Mononuclear cell (primary cell): ENCODE data around the gene NHLRC4. TPM values are rescaled to one million over a fixed set of nuclear protein-coding genes. Genes with fewer than 3 reads are reported as not detected.

Experiments used
- H3K27me3 ChIP-seq: 2 replicates; pipeline ENCODE4 v1.6.0; 2011; ENCODE audit warnings: low read length, control low read depth; ENCODE audit not compliant: insufficient read depth
- H3K4me1 ChIP-seq: 2 replicates; pipeline ENCODE4 v1.5.1; 2011; ENCODE audit warnings: mild to moderate bottlenecking, low read length, control low read depth; ENCODE audit not compliant: insufficient read depth
- H3K4me3 ChIP-seq: 2 replicates; pipeline ENCODE4 v1.5.1; 2011; ENCODE audit warnings: mild to moderate bottlenecking, low read length, moderate library complexity
- H3K9me3 ChIP-seq: 2 replicates; pipeline ENCODE4 v1.5.1; 2011; ENCODE audit warnings: low read depth, mild to moderate bottlenecking, control low read depth, low read length
- total RNA-seq: library from RNA; depleted of rRNA; stranded (reverse); fragments of >200 nt; gene quantifications from one replicate; pipeline ENCODE4 v1.2.3, GENCODE V29; 2012

The NHLRC4 gene
- total RNA-seq, 1 donor, result 1.2 TPM

- H3K9me3 ChIP-seq, result no peaks in the 10 kb centered on the region
- H3K27me3 ChIP-seq, result no peaks in the 10 kb centered on the region
- H3K4me3 ChIP-seq, result no peak overlapping the region
- peaks cover 33% of the 10 kb centered on the region for H3K4me1 ChIP-seq
These were observed 2.0 kb upstream of the NHLRC4 start for GRCh38 chr16:564690-565418.

DNA sequence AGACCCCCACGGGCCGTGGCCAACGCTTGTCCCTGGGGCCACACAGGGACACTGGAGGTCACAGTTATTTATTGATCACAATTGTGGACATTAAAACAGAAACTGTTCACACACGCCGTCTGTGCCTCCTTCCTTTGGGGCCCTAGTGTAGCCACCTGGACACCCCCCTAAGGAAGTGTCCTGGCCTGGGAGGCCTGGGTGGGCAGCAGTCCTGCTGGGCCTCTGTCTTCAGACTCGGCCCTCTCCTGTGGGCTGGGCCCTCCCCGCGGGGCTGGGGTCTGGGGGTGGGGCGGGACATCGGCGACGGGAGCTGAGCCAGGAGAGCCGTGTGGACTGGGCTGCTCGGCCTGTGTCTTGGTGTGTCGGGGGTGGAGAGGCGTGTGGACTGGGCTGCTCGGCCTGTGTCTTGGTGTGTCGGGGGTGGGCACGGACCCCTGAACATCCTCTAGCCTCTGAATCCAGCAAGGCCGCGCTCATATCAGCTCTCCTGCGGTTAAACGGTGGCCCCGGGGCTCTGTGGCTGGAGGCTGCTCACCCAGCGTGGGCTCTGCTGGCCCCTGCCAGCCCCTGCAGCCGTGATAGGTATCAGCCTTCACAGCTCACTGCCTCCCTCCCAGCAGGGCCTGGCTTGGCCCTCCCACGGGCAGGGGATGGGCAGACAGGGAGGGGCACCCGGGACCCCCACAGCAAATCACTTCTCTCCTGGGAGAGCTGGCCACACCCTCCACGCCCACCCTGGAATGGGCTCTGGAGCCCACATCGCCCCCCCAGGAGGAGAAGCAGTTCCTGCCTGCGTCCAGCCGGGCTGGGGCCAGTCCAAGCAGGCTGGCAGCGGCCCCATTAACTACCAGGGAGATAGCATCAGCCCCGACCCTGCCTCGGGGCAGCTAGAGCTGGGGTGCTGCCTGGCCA, 1.1 kb upstream of the NHLRC4 start:
- Histone ChIP-seq H3K4me1 (peaks cover 38% of the 10 kb centered on the region), H3K4me3 (no peak overlapping the region), H3K27me3 (no peaks in the 10 kb centered on the region), H3K9me3 (no peaks in the 10 kb centered on the region)

- Histone ChIP-seq H3K4me3 (no peak overlapping the region), H3K27me3 (no peaks in the 10 kb centered on the region), H3K4me1 (peaks cover 44% of the 10 kb centered on the region), H3K9me3 (no peaks in the 10 kb centered on the region)
These were observed 810 bp downstream of the NHLRC4 start for GRCh38 chr16:567373-568256.

DNA sequence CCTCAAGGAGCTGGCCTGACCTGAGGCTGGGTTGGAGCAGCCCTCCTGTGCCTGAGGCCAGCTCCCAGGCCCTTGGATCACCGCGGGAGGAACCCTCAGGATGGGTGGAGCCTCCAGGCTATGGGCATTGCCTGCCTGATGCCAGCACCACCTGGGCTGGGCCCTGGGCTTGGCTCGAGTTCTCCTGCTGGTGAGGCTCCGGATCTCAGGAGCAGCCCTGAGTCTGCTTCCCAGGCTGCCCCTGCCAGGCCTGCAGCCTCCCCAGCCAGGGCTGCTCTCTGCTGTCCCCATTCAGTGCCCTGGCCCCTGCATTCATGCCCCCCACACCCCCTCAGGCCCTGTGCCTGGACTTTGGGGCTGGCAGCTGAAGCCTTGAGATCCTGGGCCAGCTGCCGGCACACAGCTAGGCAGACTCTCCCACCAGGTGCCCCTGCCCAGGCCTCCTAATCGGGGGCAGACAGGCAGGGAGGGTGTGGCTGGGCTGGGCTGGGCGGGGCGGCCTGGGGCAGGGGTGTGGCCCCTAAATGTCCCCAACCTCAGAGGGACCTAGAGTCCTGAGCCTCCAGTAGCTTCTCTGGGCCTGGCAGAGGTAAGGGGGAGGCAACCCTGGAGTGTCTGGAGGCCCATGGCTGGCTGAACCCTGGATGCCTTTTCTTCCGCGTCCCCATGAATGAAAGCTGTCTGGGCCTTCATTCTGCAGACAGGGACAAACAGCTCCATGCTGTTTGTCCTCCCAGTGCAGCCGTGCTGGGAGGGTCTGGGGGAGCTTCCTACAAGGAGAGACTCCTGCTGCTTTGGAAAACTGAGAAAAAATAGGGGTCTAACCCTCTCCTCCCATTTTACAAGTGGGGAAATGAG, 1.8 kb downstream of the NHLRC4 start:
- no peaks in the 10 kb centered on the region for H3K9me3 ChIP-seq
- H3K27me3 ChIP-seq, result no peaks in the 10 kb centered on the region
- H3K4me1 ChIP-seq, result peaks cover 44% of the 10 kb centered on the region
- H3K4me3 ChIP-seq, result no peak overlapping the region

- Histone ChIP-seq H3K27me3 (no peaks in the 10 kb centered on the region), H3K4me1 (peaks cover 44% of the 10 kb centered on the region), H3K9me3 (no peaks in the 10 kb centered on the region), H3K4me3 (peak within 1 kb of the TSS; percentile 66)
These were observed 2.8 kb downstream of the NHLRC4 start, which contains the start of gene PIGQ for GRCh38 chr16:569445-570254. Gene PIGQ, plus strand, starts transcription at chr16:569968. Its CDS starts 4,107 bp downstream, at chr16:574075.

GRCh38 chr16:572865-573650, 6.3 kb downstream of the NHLRC4 start:
- no peaks in the 10 kb centered on the region for H3K9me3 ChIP-seq
- H3K4me1 ChIP-seq, result peaks cover 24% of the 10 kb centered on the region
- H3K27me3 ChIP-seq, result no peaks in the 10 kb centered on the region
- no peak overlapping the region for H3K4me3 ChIP-seq

DNA sequence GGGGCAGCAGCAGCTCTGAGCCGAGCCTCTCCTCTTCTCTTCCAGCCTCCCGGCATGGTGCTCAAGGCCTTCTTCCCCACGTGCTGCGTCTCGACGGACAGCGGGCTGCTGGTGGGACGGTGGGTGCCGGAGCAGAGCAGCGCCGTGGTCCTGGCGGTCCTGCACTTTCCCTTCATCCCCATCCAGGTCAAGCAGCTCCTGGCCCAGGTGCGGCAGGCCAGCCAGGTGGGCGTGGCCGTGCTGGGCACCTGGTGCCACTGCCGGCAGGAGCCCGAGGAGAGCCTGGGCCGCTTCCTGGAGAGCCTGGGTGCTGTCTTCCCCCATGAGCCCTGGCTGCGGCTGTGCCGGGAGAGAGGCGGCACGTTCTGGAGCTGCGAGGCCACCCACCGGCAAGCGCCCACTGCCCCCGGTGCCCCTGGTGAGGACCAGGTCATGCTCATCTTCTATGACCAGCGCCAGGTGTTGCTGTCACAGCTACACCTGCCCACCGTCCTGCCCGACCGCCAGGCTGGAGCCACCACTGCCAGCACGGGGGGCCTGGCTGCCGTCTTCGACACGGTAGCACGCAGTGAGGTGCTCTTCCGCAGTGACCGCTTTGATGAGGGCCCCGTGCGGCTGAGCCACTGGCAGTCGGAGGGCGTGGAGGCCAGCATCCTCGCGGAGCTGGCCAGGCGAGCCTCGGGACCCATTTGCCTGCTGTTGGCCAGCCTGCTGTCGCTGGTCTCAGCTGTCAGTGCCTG, 7.4 kb downstream of the NHLRC4 start:
- no peaks in the 10 kb centered on the region for H3K9me3 ChIP-seq
- peaks cover 13% of the 10 kb centered on the region for H3K4me1 ChIP-seq
- H3K27me3 ChIP-seq, result no peaks in the 10 kb centered on the region
- H3K4me3 ChIP-seq, result no peak overlapping the region

DNA sequence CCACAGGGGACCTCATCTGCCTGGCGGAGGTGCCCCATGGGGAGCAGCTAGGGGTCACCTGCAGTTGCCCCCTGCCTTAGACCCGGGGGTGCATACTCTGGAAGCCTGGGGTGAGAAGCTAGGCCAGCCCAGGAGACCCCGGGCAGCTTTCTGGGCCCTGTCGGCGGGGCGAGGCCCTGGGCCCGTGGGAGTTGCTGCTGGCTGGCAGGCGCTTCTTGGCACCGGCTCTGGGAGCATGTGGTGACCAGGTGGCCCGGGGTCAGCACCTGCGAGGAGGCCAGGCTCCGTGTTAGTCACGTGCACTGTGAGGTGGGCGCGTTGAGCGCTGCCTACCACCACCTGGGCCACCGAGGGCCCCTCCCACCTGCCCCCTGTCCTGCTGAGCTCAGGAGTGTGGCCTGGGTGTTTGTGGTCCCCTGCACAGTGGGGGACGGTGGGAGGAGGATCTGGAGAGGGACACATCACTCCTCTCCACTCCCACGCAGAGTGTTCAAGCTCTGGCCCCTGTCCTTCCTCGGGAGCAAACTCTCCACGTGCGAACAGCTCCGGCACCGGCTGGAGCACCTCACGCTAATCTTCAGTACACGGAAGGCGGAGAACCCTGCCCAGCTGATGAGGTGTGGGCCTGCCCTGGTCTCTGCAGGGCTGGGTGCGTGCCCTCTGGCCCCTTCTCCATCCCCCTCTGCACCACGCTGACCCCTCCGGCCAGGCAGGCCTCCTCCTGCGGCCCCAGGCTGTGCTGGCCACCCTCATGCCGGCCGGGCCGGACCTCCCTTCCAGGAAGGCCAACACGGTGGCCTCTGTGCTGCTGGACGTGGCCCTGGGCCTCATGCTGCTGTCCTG, 8.8 kb downstream of the NHLRC4 start:
- no peaks in the 10 kb centered on the region for H3K9me3 ChIP-seq
- peaks cover 7% of the 10 kb centered on the region for H3K4me1 ChIP-seq
- no peak overlapping the region for H3K4me3 ChIP-seq
- H3K27me3 ChIP-seq, result no peaks in the 10 kb centered on the region

DNA sequence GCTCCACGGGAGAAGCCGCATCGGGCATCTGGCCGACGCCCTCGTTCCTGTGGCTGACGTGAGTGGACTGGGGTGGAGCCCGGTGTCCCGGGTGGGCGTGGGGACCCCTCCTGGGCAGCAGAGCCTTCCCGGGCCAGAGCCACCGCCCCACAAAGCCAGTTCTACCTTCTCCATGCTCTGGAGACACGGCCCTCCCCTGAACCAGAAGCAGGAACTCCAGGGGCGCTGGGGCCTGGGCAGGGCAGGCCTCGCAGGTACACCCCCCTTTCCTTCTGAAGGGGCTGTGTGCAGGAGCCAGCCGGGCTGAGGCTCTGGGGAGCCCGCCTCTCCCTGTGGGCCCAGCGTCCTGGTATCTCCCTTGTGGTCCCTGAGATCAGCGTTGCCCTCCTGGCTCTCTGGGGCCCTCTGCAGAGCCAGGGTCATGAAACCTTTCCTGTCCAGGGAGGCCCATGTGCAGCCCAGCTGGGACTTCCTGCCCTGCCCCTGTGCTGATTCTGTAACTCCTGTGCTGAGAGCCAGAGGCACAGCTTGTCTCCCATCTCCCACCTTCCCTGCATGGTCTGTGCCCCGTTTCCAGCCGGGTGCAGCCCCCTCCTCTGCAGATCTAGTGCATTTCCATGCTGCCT, 9.5 kb downstream of the NHLRC4 start:
- H3K9me3 ChIP-seq, result no peaks in the 10 kb centered on the region
- H3K27me3 ChIP-seq, result no peaks in the 10 kb centered on the region
- no peaks in the 10 kb centered on the region for H3K4me1 ChIP-seq
- no peak overlapping the region for H3K4me3 ChIP-seq

- no peak overlapping the region for H3K4me3 ChIP-seq
- no peaks in the 10 kb centered on the region for H3K4me1 ChIP-seq
- H3K9me3 ChIP-seq, result no peaks in the 10 kb centered on the region
- H3K27me3 ChIP-seq, result no peaks in the 10 kb centered on the region
These were observed 10.0 kb downstream of the NHLRC4 start for GRCh38 chr16:576823-577201.

DNA sequence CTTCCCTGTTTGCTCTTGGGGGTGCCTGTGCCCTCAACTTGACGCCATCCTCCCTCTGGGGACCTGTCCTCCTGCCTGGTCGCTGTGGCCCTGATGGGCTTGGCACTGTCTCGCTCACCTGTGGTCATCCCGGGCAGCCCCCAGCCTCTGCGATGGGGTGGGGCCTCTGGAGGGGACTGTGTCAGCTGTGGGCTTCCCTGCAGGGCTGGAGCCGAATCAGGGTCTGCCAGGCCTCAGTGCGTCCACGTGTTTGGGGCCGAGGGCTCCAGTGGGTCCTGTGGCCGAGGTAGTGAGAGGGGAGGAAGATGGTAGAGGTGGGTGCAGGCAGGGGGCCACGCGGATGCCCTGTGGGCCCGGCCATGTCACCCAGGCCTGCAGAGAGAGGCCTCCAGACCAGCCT, 11.0 kb downstream of the NHLRC4 start:
- H3K4me1 ChIP-seq, result no peaks in the 10 kb centered on the region
- no peaks in the 10 kb centered on the region for H3K9me3 ChIP-seq
- H3K27me3 ChIP-seq, result no peaks in the 10 kb centered on the region
- no peak overlapping the region for H3K4me3 ChIP-seq
